Measurements from ENCODE around the gene LEPROT.

Gene LEPROT

DNA sequence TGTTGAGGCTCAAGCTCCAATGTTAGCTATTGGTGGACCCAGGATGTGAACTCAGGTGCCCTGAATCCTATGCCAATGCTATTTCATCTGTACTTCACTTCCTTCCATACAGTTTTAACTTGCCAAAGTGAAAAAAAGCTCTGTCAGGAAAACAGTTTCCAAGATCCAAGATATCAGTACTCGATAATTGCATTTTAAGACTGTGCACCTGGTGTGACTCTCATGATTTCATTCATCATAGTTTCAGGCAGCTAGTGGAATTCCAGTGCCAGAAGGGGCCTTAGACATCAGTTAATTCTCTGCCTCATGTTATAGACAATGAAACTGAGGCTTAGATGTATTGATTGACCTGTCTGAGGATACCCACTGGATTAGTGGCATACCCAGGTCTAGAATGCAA, 26.5 kb upstream of the LEPROT start:
- Histone ChIP-seq H3K4me3 (ENCODE audit: low read length) (no peak overlapping the region), H3K4me1 (ENCODE audit: control insufficient read depth, insufficient read depth, low read length) (no peaks in the 10 kb centered on the region), H3K27me3 (ENCODE audit: control insufficient read depth, insufficient read depth, low read length) (no peaks in the 10 kb centered on the region), H3K36me3 (ENCODE audit: control insufficient read depth, insufficient read depth, low read length) (no peaks in the 10 kb centered on the region), H3K9ac (ENCODE audit: low read length) (no peak overlapping the region), H3K9me3 (ENCODE audit: control insufficient read depth, low read length) (no peaks in the 10 kb centered on the region)

DNA sequence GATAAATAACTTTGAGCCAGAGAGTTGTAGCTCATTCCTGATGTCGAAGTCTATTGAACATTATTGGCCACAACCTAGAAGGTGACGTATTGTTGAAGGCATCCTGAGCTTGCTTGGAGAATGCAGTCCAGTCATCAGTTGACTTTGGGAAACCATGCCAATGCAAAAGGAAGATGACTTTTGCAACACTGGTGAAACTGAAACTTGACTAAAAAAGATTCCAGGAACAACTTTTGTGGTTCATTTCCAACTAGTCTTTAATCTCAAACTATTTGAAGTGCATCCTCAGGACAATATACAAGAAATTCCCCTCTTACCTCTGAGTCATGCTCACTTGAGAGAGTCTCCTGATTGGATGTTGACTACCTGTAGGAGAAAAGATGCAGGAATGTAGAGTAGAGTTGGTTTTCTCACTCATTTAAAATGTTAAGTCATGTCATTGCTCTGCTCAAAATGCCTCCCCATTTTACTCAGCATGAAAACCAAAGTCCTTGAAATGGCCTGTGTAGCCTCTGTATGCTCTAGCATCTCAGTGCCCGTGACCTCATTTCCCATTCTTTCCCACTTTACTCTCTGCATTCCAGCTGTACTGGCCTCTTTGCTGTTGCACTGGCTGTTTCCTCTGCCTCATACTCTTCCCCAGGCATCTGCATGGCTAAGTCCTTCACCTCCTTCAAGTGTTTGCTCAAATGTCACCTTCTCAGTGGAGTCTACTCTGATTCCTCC, 24.4 kb upstream of the LEPROT start:
- H3K36me3 ChIP-seq (ENCODE audit: control insufficient read depth, insufficient read depth, low read length) = no peaks in the 10 kb centered on the region
- no peaks in the 10 kb centered on the region for H3K4me1 ChIP-seq (ENCODE audit: control insufficient read depth, insufficient read depth, low read length)
- no peak overlapping the region for H3K4me3 ChIP-seq (ENCODE audit: low read length)
- H3K9ac ChIP-seq (ENCODE audit: low read length) = no peak overlapping the region
- no peaks in the 10 kb centered on the region for H3K9me3 ChIP-seq (ENCODE audit: control insufficient read depth, low read length)
- H3K27me3 ChIP-seq (ENCODE audit: control insufficient read depth, insufficient read depth, low read length) = no peaks in the 10 kb centered on the region

- H3K9ac ChIP-seq (ENCODE audit: low read length) = no peak overlapping the region
- H3K36me3 ChIP-seq (ENCODE audit: control insufficient read depth, insufficient read depth, low read length) = no peaks in the 10 kb centered on the region
- no peaks in the 10 kb centered on the region for H3K27me3 ChIP-seq (ENCODE audit: control insufficient read depth, insufficient read depth, low read length)
- H3K9me3 ChIP-seq (ENCODE audit: control insufficient read depth, low read length) = no peaks in the 10 kb centered on the region
- no peaks in the 10 kb centered on the region for H3K4me1 ChIP-seq (ENCODE audit: control insufficient read depth, insufficient read depth, low read length)
- H3K4me3 ChIP-seq (ENCODE audit: low read length) = no peak overlapping the region
Observed at GRCh38 chr1:65398083-65398482, 22.4 kb upstream of the LEPROT start.

DNA sequence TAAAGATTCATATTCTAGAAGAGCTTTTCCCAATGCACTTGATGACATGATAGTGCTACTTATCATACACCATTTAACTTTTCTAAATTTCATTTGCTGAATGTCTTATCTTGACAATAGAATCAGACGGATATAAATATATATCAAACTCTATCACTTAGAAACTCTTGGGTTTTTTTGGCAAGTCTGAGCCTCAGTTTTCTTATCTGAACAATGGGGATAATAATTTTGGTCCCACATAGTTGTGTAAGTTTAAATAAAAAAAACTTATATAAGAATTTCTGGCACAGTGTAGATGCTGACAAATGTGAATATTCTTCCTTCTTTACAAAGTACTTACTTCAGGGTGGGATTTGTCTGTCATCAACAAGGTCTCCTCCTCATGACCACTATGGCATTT, 21.5 kb upstream of the LEPROT start:
- no peak overlapping the region for H3K4me3 ChIP-seq (ENCODE audit: low read length)
- no peaks in the 10 kb centered on the region for H3K27me3 ChIP-seq (ENCODE audit: control insufficient read depth, insufficient read depth, low read length)
- no peak overlapping the region for H3K9ac ChIP-seq (ENCODE audit: low read length)
- no peaks in the 10 kb centered on the region for H3K36me3 ChIP-seq (ENCODE audit: control insufficient read depth, insufficient read depth, low read length)
- no peaks in the 10 kb centered on the region for H3K9me3 ChIP-seq (ENCODE audit: control insufficient read depth, low read length)
- no peaks in the 10 kb centered on the region for H3K4me1 ChIP-seq (ENCODE audit: control insufficient read depth, insufficient read depth, low read length)

GRCh38 chr1:65401612-65402011, 18.9 kb upstream of the LEPROT start:
- Histone ChIP-seq H3K4me1 (ENCODE audit: control insufficient read depth, insufficient read depth, low read length) (no peaks in the 10 kb centered on the region), H3K9ac (ENCODE audit: low read length) (no peak overlapping the region), H3K9me3 (ENCODE audit: control insufficient read depth, low read length) (no peaks in the 10 kb centered on the region), H3K27me3 (ENCODE audit: control insufficient read depth, insufficient read depth, low read length) (no peaks in the 10 kb centered on the region), H3K36me3 (ENCODE audit: control insufficient read depth, insufficient read depth, low read length) (no peaks in the 10 kb centered on the region), H3K4me3 (ENCODE audit: low read length) (no peak overlapping the region)

DNA sequence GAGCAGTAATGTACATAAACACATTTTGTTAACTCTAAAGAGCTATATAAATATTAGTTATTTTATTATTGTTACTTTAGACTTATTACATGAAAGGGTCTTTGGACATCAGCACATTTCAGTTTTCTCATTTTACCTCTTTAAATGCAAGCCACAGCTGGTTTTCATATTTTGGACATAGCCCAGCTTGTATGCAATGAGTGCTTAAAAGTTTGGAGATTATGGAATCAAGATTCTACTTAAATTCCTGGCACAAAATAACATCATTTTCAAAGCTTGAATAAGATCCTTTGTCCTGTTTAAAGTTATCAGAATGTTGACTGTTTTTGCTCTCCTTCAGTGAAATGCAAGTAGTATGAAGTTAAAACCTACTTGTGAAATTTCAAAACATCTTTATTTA, 15.5 kb upstream of the LEPROT start:
- H3K4me1 ChIP-seq (ENCODE audit: control insufficient read depth, insufficient read depth, low read length) = no peaks in the 10 kb centered on the region
- H3K36me3 ChIP-seq (ENCODE audit: control insufficient read depth, insufficient read depth, low read length) = no peaks in the 10 kb centered on the region
- H3K9ac ChIP-seq (ENCODE audit: low read length) = no peak overlapping the region
- no peaks in the 10 kb centered on the region for H3K9me3 ChIP-seq (ENCODE audit: control insufficient read depth, low read length)
- H3K4me3 ChIP-seq (ENCODE audit: low read length) = no peak overlapping the region
- H3K27me3 ChIP-seq (ENCODE audit: control insufficient read depth, insufficient read depth, low read length) = no peaks in the 10 kb centered on the region

GRCh38 chr1:65407877-65408276, 12.6 kb upstream of the LEPROT start:
- no peaks in the 10 kb centered on the region for H3K36me3 ChIP-seq (ENCODE audit: control insufficient read depth, insufficient read depth, low read length)
- no peak overlapping the region for H3K9ac ChIP-seq (ENCODE audit: low read length)
- no peak overlapping the region for H3K4me3 ChIP-seq (ENCODE audit: low read length)
- H3K27me3 ChIP-seq (ENCODE audit: control insufficient read depth, insufficient read depth, low read length) = no peaks in the 10 kb centered on the region
- H3K9me3 ChIP-seq (ENCODE audit: control insufficient read depth, low read length) = no peaks in the 10 kb centered on the region
- no peaks in the 10 kb centered on the region for H3K4me1 ChIP-seq (ENCODE audit: control insufficient read depth, insufficient read depth, low read length)

- no peak overlapping the region for H3K9ac ChIP-seq (ENCODE audit: low read length)
Observed at GRCh38 chr1:65409314-65409713, 11.2 kb upstream of the LEPROT start.

GRCh38 chr1:65409816-65410326, 10.6 kb upstream of the LEPROT start:
- Histone ChIP-seq H3K9me3 (ENCODE audit: control insufficient read depth, low read length) (no peaks in the 10 kb centered on the region), H3K4me1 (ENCODE audit: control insufficient read depth, insufficient read depth, low read length) (no peaks in the 10 kb centered on the region), H3K4me3 (ENCODE audit: low read length) (no peak overlapping the region), H3K36me3 (ENCODE audit: control insufficient read depth, insufficient read depth, low read length) (no peaks in the 10 kb centered on the region), H3K9ac (ENCODE audit: low read length) (no peak overlapping the region), H3K27me3 (ENCODE audit: control insufficient read depth, insufficient read depth, low read length) (no peaks in the 10 kb centered on the region)

More at GRCh38 chr1:65409314-65409713, 11.2 kb upstream of the LEPROT start:
- Histone ChIP-seq H3K9me3 (ENCODE audit: control insufficient read depth, low read length) (no peaks in the 10 kb centered on the region), H3K4me3 (ENCODE audit: low read length) (no peak overlapping the region), H3K4me1 (ENCODE audit: control insufficient read depth, insufficient read depth, low read length) (no peaks in the 10 kb centered on the region), H3K27me3 (ENCODE audit: control insufficient read depth, insufficient read depth, low read length) (no peaks in the 10 kb centered on the region), H3K36me3 (ENCODE audit: control insufficient read depth, insufficient read depth, low read length) (no peaks in the 10 kb centered on the region)

- Histone ChIP-seq H3K36me3 (ENCODE audit: control insufficient read depth, insufficient read depth, low read length) (no peaks in the 10 kb centered on the region), H3K27me3 (ENCODE audit: control insufficient read depth, insufficient read depth, low read length) (no peaks in the 10 kb centered on the region), H3K9ac (ENCODE audit: low read length) (no peak overlapping the region), H3K9me3 (ENCODE audit: control insufficient read depth, low read length) (no peaks in the 10 kb centered on the region), H3K4me3 (ENCODE audit: low read length) (no peak overlapping the region), H3K4me1 (ENCODE audit: control insufficient read depth, insufficient read depth, low read length) (no peaks in the 10 kb centered on the region)
Observed at GRCh38 chr1:65412256-65412983, 8.0 kb upstream of the LEPROT start.

GRCh38 chr1:65412984-65413375, 7.5 kb upstream of the LEPROT start:
- H3K36me3 ChIP-seq (ENCODE audit: control insufficient read depth, insufficient read depth, low read length) = no peaks in the 10 kb centered on the region
- H3K27me3 ChIP-seq (ENCODE audit: control insufficient read depth, insufficient read depth, low read length) = no peaks in the 10 kb centered on the region
- H3K4me1 ChIP-seq (ENCODE audit: control insufficient read depth, insufficient read depth, low read length) = no peaks in the 10 kb centered on the region
- no peaks in the 10 kb centered on the region for H3K9me3 ChIP-seq (ENCODE audit: control insufficient read depth, low read length)
- no peak overlapping the region for H3K9ac ChIP-seq (ENCODE audit: low read length)
- no peak overlapping the region for H3K4me3 ChIP-seq (ENCODE audit: low read length)

GRCh38 chr1:65414538-65414937, 5.9 kb upstream of the LEPROT start:
- H3K36me3 ChIP-seq (ENCODE audit: control insufficient read depth, insufficient read depth, low read length) = no peaks in the 10 kb centered on the region
- H3K4me1 ChIP-seq (ENCODE audit: control insufficient read depth, insufficient read depth, low read length) = peaks cover 2% of the 10 kb centered on the region
- H3K27me3 ChIP-seq (ENCODE audit: control insufficient read depth, insufficient read depth, low read length) = no peaks in the 10 kb centered on the region
- H3K4me3 ChIP-seq (ENCODE audit: low read length) = no peak overlapping the region
- no peak overlapping the region for H3K9ac ChIP-seq (ENCODE audit: low read length)
- no peaks in the 10 kb centered on the region for H3K9me3 ChIP-seq (ENCODE audit: control insufficient read depth, low read length)
